Stomach smooth muscle (tissue), 2 donors: Measurements from ENCODE around the gene VAV2.

Experiments used
- H3K27ac ChIP-seq: one replicate; pipeline ENCODE4 v1.7.0; 2013; ENCODE audit warnings: mild to moderate bottlenecking, low read length, inconsistent platforms
- H3K27me3 ChIP-seq, 2 donors: one replicate each; pipeline ENCODE4 v1.7.0; 2013; ENCODE audit warnings: low read length in 2 of 2; ENCODE audit not compliant: insufficient read depth in 2 of 2, control insufficient read depth in 1 of 2
- H3K36me3 ChIP-seq, 2 donors: one replicate each; pipeline ENCODE4 v1.7.0; 2013; ENCODE audit warnings: low read length in 2 of 2; ENCODE audit not compliant: control insufficient read depth in 2 of 2, insufficient read depth in 2 of 2
- H3K4me1 ChIP-seq: one replicate; pipeline ENCODE4 v1.7.0; 2013; ENCODE audit warnings: low read length; ENCODE audit not compliant: control insufficient read depth, insufficient read depth
- H3K4me3 ChIP-seq, 2 donors: one replicate each; pipeline ENCODE4 v1.7.0; 2013; ENCODE audit warnings: low read length in 2 of 2
- H3K9ac ChIP-seq, 2 donors: one replicate each; pipeline ENCODE4 v1.7.0; 2013; ENCODE audit warnings: low read length in 2 of 2, mild to moderate bottlenecking in 1 of 2
- H3K9me3 ChIP-seq, 2 donors: one replicate each; pipeline ENCODE4 v1.7.0; 2013; ENCODE audit warnings: low read length in 2 of 2; ENCODE audit not compliant: control insufficient read depth in 2 of 2
- donor health status: healthy.
- donor health status: Pancreatic carcinoma.

Gene VAV2

GRCh38 chr9:133882849-133883755 lies 109.0 kb downstream of the VAV2 start:
- no peak overlapping the region for H3K4me3 ChIP-seq
- no peaks in the 10 kb centered on the region for H3K27me3 ChIP-seq
- H3K9me3 ChIP-seq = no peaks in the 10 kb centered on the region
- H3K9ac ChIP-seq = no peak overlapping the region
- H3K4me1 ChIP-seq = peaks cover 5% of the 10 kb centered on the region
- H3K36me3 ChIP-seq = no peaks in the 10 kb centered on the region
- no peak overlapping the region for H3K27ac ChIP-seq

- Histone ChIP-seq H3K4me1 (peaks cover 5% of the 10 kb centered on the region), H3K9me3 (no peaks in the 10 kb centered on the region), H3K9ac (no peak overlapping the region), H3K4me3 (no peak overlapping the region), H3K27me3 (no peaks in the 10 kb centered on the region), H3K27ac (no peak overlapping the region), H3K36me3 (no peaks in the 10 kb centered on the region)
Observed at GRCh38 chr9:133881671-133882381, 110.3 kb downstream of the VAV2 start.

- Histone ChIP-seq H3K4me1 (peaks cover 5% of the 10 kb centered on the region), H3K27ac (no peak overlapping the region), H3K9ac (no peak overlapping the region), H3K4me3 (no peak overlapping the region), H3K36me3 (no peaks in the 10 kb centered on the region), H3K27me3 (no peaks in the 10 kb centered on the region), H3K9me3 (no peaks in the 10 kb centered on the region)
Observed at GRCh38 chr9:133880851-133881661, 111.1 kb downstream of the VAV2 start.

- no peaks in the 10 kb centered on the region for H3K36me3 ChIP-seq
- no peaks in the 10 kb centered on the region for H3K9me3 ChIP-seq
- peaks cover 5% of the 10 kb centered on the region for H3K4me1 ChIP-seq
- no peak overlapping the region for H3K4me3 ChIP-seq
- H3K27ac ChIP-seq = no peak overlapping the region
- H3K9ac ChIP-seq = no peak overlapping the region
- H3K27me3 ChIP-seq = no peaks in the 10 kb centered on the region
Observed at GRCh38 chr9:133880136-133880535, 112.0 kb downstream of the VAV2 start.

- Histone ChIP-seq H3K4me1 (peaks cover 5% of the 10 kb centered on the region), H3K9ac (no peak overlapping the region), H3K4me3 (no peak overlapping the region), H3K27me3 (no peaks in the 10 kb centered on the region), H3K9me3 (no peaks in the 10 kb centered on the region), H3K27ac (no peak overlapping the region), H3K36me3 (no peaks in the 10 kb centered on the region)
Observed at GRCh38 chr9:133879615-133880014, 112.5 kb downstream of the VAV2 start.

- H3K27me3 ChIP-seq = no peaks in the 10 kb centered on the region
- H3K36me3 ChIP-seq = no peaks in the 10 kb centered on the region
- H3K9ac ChIP-seq = no peak overlapping the region
- no peak overlapping the region for H3K27ac ChIP-seq
- H3K4me1 ChIP-seq = peaks cover 5% of the 10 kb centered on the region
- no peak overlapping the region for H3K4me3 ChIP-seq
- H3K9me3 ChIP-seq = no peaks in the 10 kb centered on the region
Observed at GRCh38 chr9:133878402-133878801, 113.7 kb downstream of the VAV2 start.

GRCh38 chr9:133877967-133878366 lies 114.2 kb downstream of the VAV2 start:
- no peaks in the 10 kb centered on the region for H3K27me3 ChIP-seq
- peaks cover 5% of the 10 kb centered on the region for H3K4me1 ChIP-seq
- H3K9me3 ChIP-seq = no peaks in the 10 kb centered on the region
- no peak overlapping the region for H3K4me3 ChIP-seq
- no peak overlapping the region for H3K27ac ChIP-seq
- no peak overlapping the region for H3K9ac ChIP-seq
- no peaks in the 10 kb centered on the region for H3K36me3 ChIP-seq

GRCh38 chr9:133877327-133877726 lies 114.8 kb downstream of the VAV2 start:
- H3K9me3 ChIP-seq = no peaks in the 10 kb centered on the region
- peaks cover 5% of the 10 kb centered on the region for H3K4me1 ChIP-seq
- no peak overlapping the region for H3K9ac ChIP-seq
- H3K36me3 ChIP-seq = no peaks in the 10 kb centered on the region
- H3K27ac ChIP-seq = no peak overlapping the region
- no peaks in the 10 kb centered on the region for H3K27me3 ChIP-seq
- H3K4me3 ChIP-seq = no peak overlapping the region

GRCh38 chr9:133876836-133877235 lies 115.3 kb downstream of the VAV2 start:
- no peak overlapping the region for H3K9ac ChIP-seq
- peaks cover 3% of the 10 kb centered on the region for H3K4me1 ChIP-seq
- H3K4me3 ChIP-seq = no peak overlapping the region
- no peak overlapping the region for H3K27ac ChIP-seq
- no peaks in the 10 kb centered on the region for H3K9me3 ChIP-seq
- no peaks in the 10 kb centered on the region for H3K27me3 ChIP-seq
- H3K36me3 ChIP-seq = no peaks in the 10 kb centered on the region

- Histone ChIP-seq H3K27me3 (no peaks in the 10 kb centered on the region), H3K9ac (no peak overlapping the region), H3K27ac (no peak overlapping the region), H3K4me3 (no peak overlapping the region), H3K36me3 (no peaks in the 10 kb centered on the region), H3K4me1 (peaks cover 1% of the 10 kb centered on the region), H3K9me3 (no peaks in the 10 kb centered on the region)
Observed at GRCh38 chr9:133876144-133876543, 116.0 kb downstream of the VAV2 start.
